Bronchial epithelial cell (primary cell): ENCODE data around the gene SRL. TPM values are rescaled to one million over a fixed set of nuclear protein-coding genes. Genes with fewer than 3 reads are reported as not detected.

ENCODE experiments used
- DNase-seq: peaks from one replicate; pipeline ENCODE4 v3.0.0-alpha.2; 2010; ENCODE audit warnings: low read depth
- FAIRE-seq: peaks from 2 replicates; lab custom pipeline; 2011; peaks lifted over from hg19 to GRCh38; lab: Jason Lieb, UNC
- H3K27me3 ChIP-seq: 2 replicates; pipeline ENCODE4 v1.5.1; 2011; ENCODE audit warnings: low read length; ENCODE audit not compliant: control insufficient read depth, insufficient read depth
- H3K36me3 ChIP-seq: 2 replicates; pipeline ENCODE4 v1.5.1; 2011; ENCODE audit warnings: low read length; ENCODE audit not compliant: control insufficient read depth, insufficient read depth
- H3K4me3 ChIP-seq: 2 replicates; pipeline ENCODE4 v1.5.1; 2011; ENCODE audit warnings: mild to moderate bottlenecking, low read depth, low read length, control low read depth
- CTCF ChIP-seq: IDR thresholded peaks from 2 replicates; pipeline ENCODE4 v1.5.1; 2011; ENCODE audit warnings: mild to moderate bottlenecking, moderate library complexity, low read length, control low read depth, inconsistent platforms; ENCODE audit not compliant: insufficient read depth, severe bottlenecking
- total RNA-seq: library from RNA; depleted of rRNA; stranded (reverse); fragments of >200 nt; gene quantifications from 2 replicates; pipeline ENCODE4 v1.2.1, GENCODE V29; 2014

The SRL gene
- total RNA-seq, 1 donor from 2014 or later = not detected

GRCh38 chr16:4247460-4247784 lies 5.5 kb upstream of the SRL start:
- no peaks in the 10 kb centered on the region for H3K36me3 ChIP-seq
- H3K27me3 ChIP-seq = peaks cover 1% of the 10 kb centered on the region
- FAIRE-seq = no peak
- TF ChIP-seq CTCF = no peak
- DNase-seq = no peak
- H3K4me3 ChIP-seq = no peak overlapping the region

GRCh38 chr16:4246777-4247459 lies 5.0 kb upstream of the SRL start:
- FAIRE-seq = peak; percentile 90
- H3K36me3 ChIP-seq = no peaks in the 10 kb centered on the region
- no peak for DNase-seq
- no peak overlapping the region for H3K4me3 ChIP-seq
- TF ChIP-seq CTCF = no peak
- peaks cover 1% of the 10 kb centered on the region for H3K27me3 ChIP-seq

- FAIRE-seq (no peak), DNase-seq (no peak)
- TF ChIP-seq CTCF = no peak
Observed at GRCh38 chr16:4245077-4245791, 3.4 kb upstream of the SRL start.

GRCh38 chr16:4244254-4245076 lies 2.6 kb upstream of the SRL start:
- TF ChIP-seq CTCF = no peak
- no peaks in the 10 kb centered on the region for H3K36me3 ChIP-seq
- FAIRE-seq (peak; percentile 36), DNase-seq (peak; percentile 22)
- peaks cover 1% of the 10 kb centered on the region for H3K27me3 ChIP-seq
- H3K4me3 ChIP-seq = no peak overlapping the region

More at GRCh38 chr16:4245077-4245791, 3.4 kb upstream of the SRL start:
- no peak overlapping the region for H3K4me3 ChIP-seq
- peaks cover 1% of the 10 kb centered on the region for H3K27me3 ChIP-seq
- no peaks in the 10 kb centered on the region for H3K36me3 ChIP-seq

- DNase-seq (no peak), FAIRE-seq (no peak)
- Histone ChIP-seq H3K27me3 (no peaks in the 10 kb centered on the region), H3K4me3 (no peak overlapping the region), H3K36me3 (no peaks in the 10 kb centered on the region)
- no peak for TF ChIP-seq CTCF
Observed at GRCh38 chr16:4241258-4241927, 487 bp downstream of the SRL start.
